Right atrium auricular region (tissue), 2 donors: Measurements from ENCODE around the gene SLC27A3. TPM values are rescaled to one million over a fixed set of nuclear protein-coding genes. Genes with fewer than 3 reads are reported as not detected.
A peak's percentile ranks its signal among the peaks of the same experiment; 100 is the strongest.

Experiments
- DNase-seq: peaks from one replicate; pipeline ENCODE4 v3.0.0-alpha.2; 2019; ENCODE audit warnings: low spot score
- H3K27ac ChIP-seq, 2 donors: fragments of 200-600 bp; sonication (generic); 1 replicate in 1 of 2; 2 replicates in 1 of 2; pipeline ENCODE4 v1.5.1; 2016 to 2019
- H3K27me3 ChIP-seq, 2 donors: fragments of 200-600 bp; sonication (generic); one replicate each; pipeline versions ENCODE4 v1.5.1 to v1.6.0; 2017 to 2019
- H3K36me3 ChIP-seq: fragments of 200-600 bp; sonication (generic); one replicate; pipeline ENCODE4 v1.5.1; 2016
- H3K4me1 ChIP-seq, 2 donors: fragments of 200-600 bp; sonication (generic); one replicate each; pipeline versions ENCODE4 v1.5.1 to v1.6.0; 2017 to 2019
- H3K4me3 ChIP-seq, 2 donors: fragments of 200-600 bp; sonication (generic); 1 replicate in 1 of 2; 2 replicates in 1 of 2; pipeline ENCODE4 v1.5.1; 2017 to 2019; ENCODE audit warnings: mild to moderate bottlenecking in 1 of 2, moderate library complexity in 1 of 2
- H3K9me3 ChIP-seq, 2 donors: fragments of 200-600 bp; sonication (generic); one replicate each; pipeline ENCODE4 v1.5.1; 2019
- CTCF ChIP-seq, 2 donors: fragments of 200-600 bp; sonication (generic); IDR thresholded peaks; one replicate each; pipeline ENCODE4 v1.5.1; 2019; ENCODE audit warnings: antibody characterized with exemption in 2 of 2
- total RNA-seq, 2 donors: library from RNA; depleted of rRNA; stranded (reverse); fragments of >200 nt; gene quantifications; one replicate each; pipeline ENCODE4 v1.1.0, GENCODE V29; 2016

The SLC27A3 gene
- total RNA-seq, 2 donors from 2014 or later: 9.9 to 20.1 TPM

GRCh38 chr1:153745417-153745816, 29.8 kb upstream of the SLC27A3 start:
- TF ChIP-seq CTCF (IDR thresholded peaks at IDR 0.05): no peak
- Histone ChIP-seq H3K36me3 (peaks cover 62% of the 10 kb centered on the region), H3K4me1 (peaks cover 0 to 54% of the 10 kb centered on the region in 2 donors), H3K27ac (no peak overlapping the region), H3K4me3 (no peak overlapping the region), H3K27me3 (no peaks in the 10 kb centered on the region), H3K9me3 (no peaks in the 10 kb centered on the region)
- no peak for DNase-seq

- Histone ChIP-seq H3K27ac (no peak overlapping the region), H3K9me3 (no peaks in the 10 kb centered on the region), H3K36me3 (peaks cover 57% of the 10 kb centered on the region), H3K4me3 (no peak overlapping the region), H3K27me3 (no peaks in the 10 kb centered on the region), H3K4me1 (peaks cover 0 to 61% of the 10 kb centered on the region in 2 donors)
- no peak for TF ChIP-seq CTCF (IDR thresholded peaks at IDR 0.05)
- no peak for DNase-seq
These were observed 29.0 kb upstream of the SLC27A3 start for GRCh38 chr1:153746174-153746573.

- H3K36me3 ChIP-seq: peaks cover 59% of the 10 kb centered on the region
- H3K4me3 ChIP-seq: no peak overlapping the region
- peak overlapping the region; percentile 71 to 74 for H3K27ac ChIP-seq
- TF ChIP-seq CTCF (IDR thresholded peaks at IDR 0.05): no peak
- peaks cover 0 to 66% of the 10 kb centered on the region in 2 donors for H3K4me1 ChIP-seq
- no peaks in the 10 kb centered on the region for H3K27me3 ChIP-seq
- DNase-seq: no peak
- H3K9me3 ChIP-seq: no peaks in the 10 kb centered on the region
These were observed 26.3 kb upstream of the SLC27A3 start for GRCh38 chr1:153748903-153749302.

- Histone ChIP-seq H3K4me3 (no peak overlapping the region), H3K4me1 (peaks cover 0 to 66% of the 10 kb centered on the region in 2 donors), H3K36me3 (peaks cover 59% of the 10 kb centered on the region), H3K9me3 (no peaks in the 10 kb centered on the region), H3K27me3 (no peaks in the 10 kb centered on the region), H3K27ac (peak overlapping the region; percentile 71 to 74)
- peak; percentile 93 for TF ChIP-seq CTCF (IDR thresholded peaks at IDR 0.05)
- DNase-seq: peak; percentile 94
These were observed 25.7 kb upstream of the SLC27A3 start for GRCh38 chr1:153749408-153750005.

- no peaks in the 10 kb centered on the region for H3K27me3 ChIP-seq
- peaks cover 60% of the 10 kb centered on the region for H3K36me3 ChIP-seq
- no peaks in the 10 kb centered on the region for H3K9me3 ChIP-seq
- H3K4me3 ChIP-seq: no peak overlapping the region
- H3K4me1 ChIP-seq: peaks cover 0 to 66% of the 10 kb centered on the region in 2 donors
- DNase-seq: no peak
- H3K27ac ChIP-seq: peak overlapping the region; percentile 71 to 74
- TF ChIP-seq CTCF (IDR thresholded peaks at IDR 0.05): no peak
These were observed 24.9 kb upstream of the SLC27A3 start for GRCh38 chr1:153750026-153750995.
